GM21367 (cell line): Measurements from ENCODE around the gene FNIP1.
A peak's percentile ranks its signal among the peaks of the same experiment; 100 is the strongest.
"Not testable (repeated sequence)": the region's sequence is repeated elsewhere in the genome, so short reads cannot be mapped to it uniquely, and the experiment has no call there.

ENCODE experiments used
- ATAC-seq: cut with Tn5 transposase; IDR thresholded peaks from one replicate; pipeline ENCODE4 v1.9.1; 2021; ENCODE audit not compliant: unreplicated experiment

Gene FNIP1

GRCh38 chr5:131796793-131797693, at the start of gene FNIP1:
TSS of gene FNIP1 (minus strand) at chr5:131797017. CDS start at chr5:131796921, 96 bp downstream.
- ATAC-seq = peak; percentile 94

- no peak for ATAC-seq
Observed at GRCh38 chr5:131846536-131846935, 49.7 kb upstream of the FNIP1 start.

- no peak for ATAC-seq
Observed at GRCh38 chr5:131845828-131846227, 49.0 kb upstream of the FNIP1 start.

DNA sequence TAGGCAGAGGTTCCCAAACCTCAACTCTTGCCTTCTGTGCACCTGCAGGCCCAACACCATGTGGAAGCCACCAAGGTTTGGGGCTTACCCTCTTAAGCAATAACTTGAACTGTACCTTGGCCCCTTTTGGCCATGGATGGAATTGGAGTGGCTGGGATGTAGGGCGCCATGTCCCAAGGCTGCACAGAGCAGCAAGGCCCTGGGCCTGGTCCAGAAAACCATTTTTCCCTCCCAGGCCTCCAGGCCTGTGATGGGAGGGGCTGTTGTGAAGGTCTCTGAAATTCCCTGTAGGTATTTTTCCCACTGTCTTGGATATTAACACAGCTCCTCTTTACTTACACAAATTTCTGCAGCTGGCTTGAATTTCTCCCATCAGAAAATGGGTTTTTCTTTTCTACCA, 46.2 kb upstream of the FNIP1 start:
- ATAC-seq = not testable (repeated sequence)

DNA sequence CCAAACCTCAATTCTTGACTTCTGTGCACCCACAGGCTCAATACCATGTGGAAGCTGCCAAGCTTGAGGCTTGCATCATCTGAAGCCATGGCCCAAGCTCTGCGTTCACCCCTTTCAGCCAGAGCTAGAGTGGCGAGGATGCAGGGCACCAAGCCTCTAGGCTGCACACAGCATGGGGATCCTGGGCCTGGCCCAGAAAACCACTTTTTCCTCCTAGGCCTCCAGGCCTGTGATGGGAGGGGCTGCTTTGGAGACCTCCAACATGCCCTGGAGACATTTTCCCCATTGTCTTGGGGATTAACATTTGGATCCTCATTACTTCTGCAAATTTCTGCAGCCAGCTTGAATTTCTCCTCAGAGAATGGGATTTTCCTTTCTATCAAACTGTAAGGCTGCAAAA, 35.9 kb upstream of the FNIP1 start:
- ATAC-seq = not testable (repeated sequence)

DNA sequence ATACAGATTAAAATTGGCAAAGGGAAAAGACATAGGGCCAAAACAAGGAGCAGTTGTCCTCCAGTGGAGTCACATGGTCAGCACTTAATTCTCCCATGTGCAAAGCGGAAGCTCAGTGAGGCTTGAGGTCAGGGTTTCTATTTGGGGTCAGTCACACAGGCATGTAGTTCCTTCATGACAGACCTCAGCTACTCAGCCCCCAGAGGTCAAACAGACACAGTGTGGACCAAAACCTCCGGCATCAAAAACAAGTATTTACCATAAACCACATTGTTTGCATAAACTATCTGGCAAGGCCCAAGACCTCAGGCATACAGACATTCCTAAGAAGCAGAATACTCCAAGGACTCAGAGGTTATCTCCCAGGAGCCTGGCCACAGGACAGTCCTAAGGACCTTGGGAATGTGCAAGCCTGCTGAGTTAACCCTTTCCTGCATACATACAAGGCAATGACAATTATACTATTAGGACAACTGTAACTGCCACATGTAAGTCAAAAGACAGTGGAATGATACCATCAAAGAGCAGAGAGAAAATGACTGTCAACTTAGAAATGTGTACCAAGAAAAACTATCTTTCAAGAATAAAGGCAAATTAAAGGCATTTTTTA, 28.7 kb upstream of the FNIP1 start:
- peak; percentile 88 for ATAC-seq

- ATAC-seq = no peak
Observed at GRCh38 chr5:131824631-131825030, 27.8 kb upstream of the FNIP1 start.

- ATAC-seq = no peak
Observed at GRCh38 chr5:131821221-131821620, 24.4 kb upstream of the FNIP1 start.

DNA sequence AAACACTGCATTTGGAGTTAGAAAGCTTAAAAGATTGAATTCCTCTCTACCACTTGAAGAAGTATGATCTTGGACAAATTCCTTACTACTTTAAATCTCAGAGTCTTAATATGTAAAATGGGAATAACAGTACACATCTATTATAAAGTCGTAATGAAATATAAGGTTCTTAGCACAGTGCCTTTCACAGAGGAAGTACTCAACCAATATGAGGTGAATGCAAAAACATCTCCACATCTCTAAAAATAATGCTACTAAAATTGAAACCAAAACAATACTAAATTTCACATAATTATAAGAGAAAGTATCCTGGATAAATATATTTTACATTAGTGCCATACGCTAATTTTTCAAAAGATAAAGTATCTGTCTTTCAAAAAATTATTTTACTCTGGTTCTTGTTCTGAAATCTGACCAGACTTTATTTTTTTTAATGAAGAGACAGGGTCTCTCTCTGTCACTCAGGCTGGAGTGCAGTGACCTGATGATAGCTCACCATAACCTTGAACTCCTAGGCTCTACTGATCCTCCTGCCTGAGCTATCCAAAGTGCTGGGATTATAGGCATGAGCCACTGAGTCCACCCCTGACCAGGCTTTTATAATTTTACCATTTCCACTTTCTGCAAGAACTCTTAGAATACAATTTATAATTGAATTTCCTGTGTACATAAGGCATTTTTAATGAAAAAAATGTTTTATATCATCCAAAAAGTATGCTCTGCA, 21.3 kb upstream of the FNIP1 start:
- ATAC-seq = no peak

GRCh38 chr5:131814990-131815389, 18.2 kb upstream of the FNIP1 start:
- no peak for ATAC-seq

DNA sequence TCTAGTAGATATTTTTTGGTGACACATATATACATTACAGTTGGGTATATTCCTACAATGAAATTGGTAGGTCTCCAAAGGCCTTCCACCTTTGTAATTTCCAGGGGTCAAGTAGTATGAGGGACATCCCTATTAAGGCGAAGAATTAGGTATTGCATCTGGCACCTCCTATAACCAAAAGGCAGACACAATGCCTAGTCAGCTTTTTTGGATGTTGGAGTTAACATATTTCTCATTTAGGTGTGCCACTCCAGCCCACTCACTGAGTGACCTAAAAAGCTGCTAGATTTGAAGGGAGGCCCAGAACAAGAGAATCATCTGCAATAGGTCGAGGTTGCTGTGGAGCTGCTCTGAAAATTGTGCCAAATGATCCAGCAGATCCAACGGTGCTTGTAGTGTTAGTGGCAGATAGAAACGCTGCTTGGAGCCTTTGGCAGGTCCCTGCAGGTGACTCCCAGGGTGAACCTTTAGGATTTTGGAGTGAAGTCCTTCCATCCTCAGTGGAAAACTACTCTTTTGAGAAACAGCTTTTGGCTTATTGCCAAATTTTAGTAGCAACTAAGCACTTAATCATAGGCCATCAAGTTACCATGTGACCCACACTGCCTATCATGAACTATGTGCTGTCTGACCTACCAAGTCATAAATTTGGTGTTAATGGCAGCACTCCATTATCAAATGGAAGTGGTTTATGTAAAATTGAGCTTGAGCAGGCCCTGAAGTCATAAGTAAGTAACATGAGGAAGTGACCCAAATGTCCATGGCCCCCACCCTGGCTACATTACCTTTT, 15.7 kb upstream of the FNIP1 start:
- ATAC-seq = no peak

DNA sequence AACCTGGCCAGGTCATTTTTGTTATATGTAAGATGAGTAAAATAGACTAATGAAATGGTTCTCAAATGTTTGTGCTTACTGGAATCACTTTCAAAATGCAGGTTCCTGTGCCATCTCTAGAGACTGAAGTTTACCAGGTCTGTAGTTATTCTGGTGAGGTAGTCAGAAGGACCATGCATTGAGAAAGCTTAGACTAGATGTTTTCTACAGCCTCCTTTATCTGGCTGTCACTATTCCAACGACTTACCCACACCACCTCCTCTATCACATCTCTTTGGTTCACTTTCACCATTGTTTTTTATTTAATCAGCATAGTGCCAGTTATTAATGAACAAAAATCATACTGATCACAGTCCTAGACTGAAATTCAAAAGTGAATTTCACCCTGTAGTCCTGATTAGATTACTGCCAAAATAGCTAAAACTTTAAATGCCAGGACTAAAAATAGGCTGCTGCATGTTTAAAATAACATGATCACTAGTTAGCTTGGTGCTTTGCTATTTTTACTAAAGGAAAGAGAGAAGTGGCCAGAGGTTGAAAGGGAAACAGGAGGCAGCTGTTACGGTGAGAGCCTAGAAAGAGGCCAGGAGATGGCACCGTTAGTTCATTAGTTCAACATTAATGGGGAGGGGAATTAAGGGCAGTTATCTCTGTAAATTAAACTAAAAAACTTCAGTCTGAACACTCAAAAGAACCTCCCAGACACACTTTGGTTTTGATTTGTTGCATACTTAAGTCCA, 13.9 kb upstream of the FNIP1 start:
- peak; percentile 63 for ATAC-seq

DNA sequence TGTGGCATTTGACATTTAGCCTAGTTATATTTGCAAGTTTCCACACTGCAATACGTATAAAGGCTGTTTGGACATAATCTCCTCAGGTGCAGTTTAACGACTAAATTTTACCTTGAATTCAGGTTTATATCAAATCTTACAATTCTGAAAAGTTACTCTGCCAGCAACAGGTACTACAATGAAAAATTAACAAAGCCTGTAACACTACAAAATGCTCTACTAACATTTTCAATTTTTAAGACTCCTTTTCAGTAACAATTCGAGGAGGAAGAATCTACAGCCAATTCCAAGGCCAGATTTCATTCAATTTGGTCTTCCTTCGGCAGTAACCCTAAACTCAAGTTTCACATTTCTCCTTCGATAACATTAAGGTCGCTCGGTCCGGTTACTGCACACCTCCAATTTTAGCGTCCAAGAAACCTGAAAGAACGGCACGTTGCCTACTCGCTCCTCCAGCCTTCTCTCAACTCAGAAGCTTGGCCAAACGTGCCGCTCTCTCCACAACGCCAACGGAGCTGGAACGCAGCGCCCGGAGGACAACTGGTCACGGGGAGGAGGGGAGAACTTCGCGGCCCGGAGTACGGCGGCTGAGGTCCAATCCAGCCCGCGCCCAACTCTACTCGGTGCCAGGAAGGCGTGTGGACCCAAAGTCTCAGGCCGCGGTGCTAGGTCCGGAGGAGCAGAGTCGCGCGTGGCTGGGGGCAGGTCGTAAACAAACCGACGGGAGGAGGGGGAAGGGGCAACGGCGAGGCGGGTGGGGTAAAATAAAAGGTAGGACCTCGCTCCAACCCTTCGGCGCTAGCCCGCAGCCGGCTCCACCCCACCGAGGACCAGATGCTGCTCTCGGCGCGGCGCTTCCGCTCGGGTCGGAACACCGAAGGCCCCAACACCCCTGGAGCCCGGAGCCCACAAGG, 681 bp downstream of the FNIP1 start:
- ATAC-seq = peak; percentile 7

DNA sequence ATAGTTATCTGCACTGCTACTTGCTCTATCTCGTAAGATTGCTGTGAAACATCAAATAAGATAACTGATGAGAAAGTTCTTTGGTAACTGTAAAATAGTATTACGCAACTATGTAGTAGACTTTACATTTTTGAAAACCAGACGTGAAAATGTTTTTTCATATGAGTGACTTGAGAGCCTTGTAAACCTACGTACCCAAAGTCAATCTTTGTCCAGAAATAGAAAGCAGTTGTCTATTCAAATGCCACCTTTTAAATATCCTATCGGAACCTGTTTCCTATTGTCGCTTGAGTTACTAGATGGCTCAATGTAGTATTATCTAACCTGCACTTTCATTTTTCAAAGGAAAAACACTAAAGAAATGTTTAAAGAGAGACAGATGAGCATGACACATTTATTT, 1.6 kb downstream of the FNIP1 start:
- ATAC-seq = no peak

- ATAC-seq = no peak
Observed at GRCh38 chr5:131794586-131794985, 2.2 kb downstream of the FNIP1 start.

- no peak for ATAC-seq
Observed at GRCh38 chr5:131792896-131793295, 3.9 kb downstream of the FNIP1 start.

GRCh38 chr5:131791866-131792265, 5.0 kb downstream of the FNIP1 start:
- no peak for ATAC-seq

- ATAC-seq = no peak
Observed at GRCh38 chr5:131790550-131790949, 6.3 kb downstream of the FNIP1 start.

GRCh38 chr5:131789765-131790164, 7.1 kb downstream of the FNIP1 start:
- ATAC-seq = no peak
